GM21576 (cell line): ENCODE measurements around the gene RAPGEF5.

Experiments used
- ATAC-seq: cut with Tn5 transposase; IDR thresholded peaks from one replicate; pipeline ENCODE4 v1.9.1; 2021; ENCODE audit warnings: mild to moderate bottlenecking, moderate library complexity; ENCODE audit not compliant: unreplicated experiment

RAPGEF5 gene

GRCh38 chr7:22270371-22270770 is 86.6 kb downstream of the RAPGEF5 start:
- no peak for ATAC-seq

GRCh38 chr7:22269963-22270362 is 87.0 kb downstream of the RAPGEF5 start:
- ATAC-seq: no peak

DNA sequence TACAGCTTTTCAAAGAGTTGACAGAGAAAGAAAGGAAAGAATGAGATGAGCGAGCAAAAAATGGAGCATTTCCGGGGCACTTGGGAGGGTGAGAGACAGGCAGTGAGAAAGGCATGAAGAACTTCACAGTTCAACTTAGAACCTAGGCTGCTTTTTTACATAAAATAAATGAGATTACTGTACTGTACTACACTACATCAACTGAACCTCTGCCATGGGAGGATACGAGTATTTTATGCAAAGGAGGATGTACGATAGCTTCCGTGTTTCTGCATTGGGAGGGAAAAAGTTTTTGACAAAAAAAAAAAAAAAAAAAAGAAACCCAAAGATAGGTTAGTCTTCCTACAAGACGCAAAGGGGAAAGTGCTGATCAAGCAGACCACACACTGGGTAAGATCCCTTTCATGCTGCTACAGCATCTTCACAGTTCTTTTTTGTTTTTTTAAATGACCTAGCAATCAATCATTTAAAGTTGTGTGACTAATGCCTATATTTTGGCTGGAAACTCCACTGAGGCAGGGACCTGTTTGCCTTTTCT is 88.0 kb downstream of the RAPGEF5 start:
- ATAC-seq: no peak

GRCh38 chr7:22267930-22268615 is 88.9 kb downstream of the RAPGEF5 start:
- no peak for ATAC-seq

DNA sequence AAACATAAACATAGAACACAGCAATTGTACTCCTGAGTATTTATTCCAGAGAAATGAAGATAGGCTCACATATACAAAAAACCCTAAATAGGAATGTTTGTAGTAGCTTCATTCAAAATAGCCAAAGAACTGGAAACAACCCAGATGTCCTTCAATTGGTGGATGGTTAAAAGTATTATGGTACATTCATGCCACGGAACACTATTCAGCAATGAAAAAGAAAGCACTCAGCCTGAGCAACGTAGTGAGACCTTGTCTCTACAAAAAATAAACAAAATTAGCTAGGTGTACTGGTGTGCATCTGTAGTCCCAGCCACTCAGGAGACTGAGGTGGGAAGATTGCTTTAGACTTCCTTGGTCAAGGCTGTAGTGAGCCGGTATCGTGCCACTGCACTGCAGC is 94.4 kb downstream of the RAPGEF5 start:
- ATAC-seq: no peak

DNA sequence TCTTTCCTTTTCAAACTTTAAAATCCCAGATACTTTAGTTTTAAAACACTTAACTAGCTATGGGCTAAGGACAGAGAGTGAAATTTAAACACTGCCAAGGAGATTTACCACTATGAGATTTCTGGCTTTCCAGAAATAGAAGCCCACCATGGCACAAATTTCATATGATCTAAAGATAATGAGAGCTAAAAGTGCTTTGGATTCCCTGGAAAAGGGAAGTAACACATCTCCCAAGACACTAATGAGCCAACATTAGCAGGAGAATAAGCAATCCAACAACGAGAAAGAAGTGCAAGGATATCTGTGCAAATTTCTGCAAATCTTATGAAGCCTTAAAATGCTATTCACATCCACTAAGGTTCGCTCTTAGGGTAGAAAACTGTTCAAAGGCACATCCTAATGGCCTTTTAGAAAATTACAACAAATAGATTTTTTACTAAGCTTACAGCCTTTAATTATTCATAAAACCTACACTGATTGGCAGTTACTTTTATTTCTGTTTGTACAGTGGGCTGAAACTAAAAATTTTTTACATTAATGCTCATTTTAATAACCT is 100.3 kb downstream of the RAPGEF5 start:
- ATAC-seq: no peak

GRCh38 chr7:22255834-22256233 is 101.1 kb downstream of the RAPGEF5 start:
- no peak for ATAC-seq

GRCh38 chr7:22255342-22255741 is 101.6 kb downstream of the RAPGEF5 start:
- no peak for ATAC-seq

DNA sequence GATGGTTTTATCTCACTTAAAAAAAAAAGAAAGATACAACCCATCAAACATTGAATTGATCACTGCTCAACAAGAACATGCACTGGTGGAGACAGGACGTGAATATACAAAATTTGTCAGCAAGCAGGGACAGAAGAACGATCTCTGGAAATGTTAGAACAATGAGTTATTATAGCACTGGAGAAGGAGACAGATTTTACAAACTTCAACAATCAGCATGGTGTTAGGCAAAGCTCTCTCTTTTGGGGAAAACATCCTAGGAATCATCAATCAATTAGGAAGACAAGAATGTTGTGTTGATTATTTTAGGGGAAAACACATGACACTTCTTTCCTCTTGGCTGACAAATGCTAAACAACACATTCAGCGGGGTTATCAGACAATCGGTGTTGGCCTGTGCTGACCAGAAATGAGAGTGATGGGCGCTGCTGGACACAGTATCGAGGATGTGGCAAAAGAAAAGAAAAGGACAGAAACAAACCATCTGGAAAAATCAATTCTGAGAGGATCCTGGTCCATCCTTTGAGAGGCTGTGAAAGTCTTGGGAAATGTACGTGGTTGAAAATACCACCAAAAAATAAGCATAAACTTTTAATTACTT is 103.9 kb downstream of the RAPGEF5 start:
- no peak for ATAC-seq

DNA sequence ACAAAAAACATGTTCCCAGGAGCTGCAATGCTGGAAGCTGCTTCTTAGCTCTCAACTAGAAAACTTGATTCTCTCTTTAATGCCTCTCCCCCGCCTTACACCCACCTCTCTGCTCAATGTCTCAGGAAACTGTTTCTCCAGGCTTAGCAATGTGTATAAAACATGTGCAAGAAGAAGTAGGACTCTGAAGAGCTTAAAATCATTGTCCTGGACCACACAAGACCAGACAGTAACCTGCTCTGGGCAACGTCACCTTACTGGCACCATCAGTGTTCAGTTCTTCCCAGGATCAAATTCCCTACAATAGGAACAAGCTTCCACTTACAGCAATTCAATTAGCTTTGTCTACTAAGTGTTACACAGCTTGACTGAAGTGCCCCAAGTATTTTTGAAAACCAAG is 104.9 kb downstream of the RAPGEF5 start:
- no peak for ATAC-seq

GRCh38 chr7:22251281-22251680 is 105.7 kb downstream of the RAPGEF5 start:
- no peak for ATAC-seq

DNA sequence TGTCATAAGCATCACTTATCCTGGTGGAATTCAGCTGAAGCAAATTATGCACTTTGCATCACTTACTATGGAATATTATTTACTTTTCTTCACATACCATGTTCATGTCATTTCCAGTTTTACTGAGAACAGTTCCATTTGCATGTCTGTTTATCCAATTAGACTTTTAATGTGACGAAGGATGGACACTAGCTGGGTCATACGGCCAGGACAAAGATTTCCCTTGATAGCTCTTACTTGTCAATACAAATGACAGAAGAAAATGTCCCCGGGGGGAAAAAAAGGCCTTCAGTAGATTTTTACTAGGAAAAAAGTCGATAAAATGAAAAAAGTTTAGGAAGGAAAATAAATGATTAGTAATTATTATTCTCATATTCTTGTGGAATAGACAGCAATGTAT is 106.6 kb downstream of the RAPGEF5 start:
- no peak for ATAC-seq

- ATAC-seq: no peak
Measured at GRCh38 chr7:22248111-22248809, 108.7 kb downstream of the RAPGEF5 start.

- no peak for ATAC-seq
Measured at GRCh38 chr7:22241805-22242390, 115.1 kb downstream of the RAPGEF5 start.

DNA sequence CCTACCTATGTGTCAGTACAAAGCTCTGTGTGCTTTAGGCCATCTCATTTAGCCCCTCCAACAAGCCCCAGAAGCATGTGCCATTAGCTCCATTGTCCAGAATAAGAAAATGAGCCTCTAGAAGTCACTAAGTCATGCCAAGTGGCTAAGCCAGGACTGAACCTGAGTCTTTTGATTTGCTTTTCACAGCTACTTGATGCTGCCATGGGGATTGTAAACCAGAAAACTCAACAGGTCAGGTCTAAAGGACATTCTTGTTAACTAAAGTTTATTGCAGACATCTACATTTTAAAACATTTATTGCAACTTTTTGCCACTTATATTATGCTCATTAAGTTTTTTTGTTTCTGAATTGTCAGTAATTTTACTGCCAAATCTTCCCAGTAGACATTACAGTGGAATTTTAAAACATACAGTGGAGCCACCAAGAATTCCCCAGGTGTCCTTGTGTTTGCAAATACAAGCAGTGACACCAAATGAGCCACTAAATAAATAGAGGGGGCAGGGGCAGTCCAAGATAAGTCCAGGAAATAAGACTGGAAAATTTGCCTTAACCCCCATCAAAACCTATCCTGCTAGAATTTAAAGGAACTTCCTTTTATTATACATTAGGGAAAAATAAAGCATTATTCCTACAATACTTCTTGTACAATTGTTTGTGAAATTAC is 115.9 kb downstream of the RAPGEF5 start:
- ATAC-seq: no peak

DNA sequence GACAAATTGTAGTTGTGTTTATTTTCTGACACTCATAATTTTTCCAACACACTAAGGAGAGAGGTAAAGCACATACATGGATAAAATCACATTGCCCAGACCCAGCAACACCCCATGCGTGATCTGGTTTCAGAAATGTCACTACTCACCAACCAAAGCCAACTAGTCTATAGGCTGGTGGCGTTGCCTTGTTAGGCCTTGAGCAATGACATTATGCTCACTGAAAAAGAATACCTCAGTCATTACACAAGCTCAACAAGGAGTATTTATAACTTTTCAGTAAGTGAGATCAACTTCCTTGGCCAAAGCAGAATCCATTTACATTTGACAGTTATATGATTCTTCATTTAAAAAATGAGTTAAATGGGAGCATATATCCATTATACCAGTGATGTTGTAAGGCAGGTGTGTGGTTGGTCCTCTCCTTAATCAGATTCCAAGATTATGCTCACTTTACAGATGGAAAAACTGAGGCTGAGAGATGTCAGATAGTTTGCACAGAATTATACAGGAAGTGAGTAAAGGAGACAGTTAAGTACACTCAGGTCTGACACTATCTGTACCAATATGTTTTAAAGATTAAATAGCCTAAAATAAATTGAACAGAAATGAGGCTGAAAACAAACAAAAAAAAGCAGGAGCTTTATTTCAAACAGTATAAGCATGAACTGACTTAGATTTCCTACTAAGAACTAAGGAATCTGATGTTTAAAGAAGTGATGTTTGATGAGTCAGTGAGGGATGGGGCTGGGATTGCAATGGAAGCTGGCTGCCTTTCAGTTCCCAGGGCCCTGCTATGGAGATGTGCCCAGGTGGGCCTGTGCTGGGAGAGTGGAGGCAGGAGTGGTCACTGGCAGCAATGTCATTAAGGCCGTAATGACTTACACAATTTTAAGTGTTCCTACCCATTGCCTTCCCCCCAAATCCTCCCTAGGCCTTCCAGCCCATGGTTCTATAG is 118.3 kb downstream of the RAPGEF5 start:
- no peak for ATAC-seq

DNA sequence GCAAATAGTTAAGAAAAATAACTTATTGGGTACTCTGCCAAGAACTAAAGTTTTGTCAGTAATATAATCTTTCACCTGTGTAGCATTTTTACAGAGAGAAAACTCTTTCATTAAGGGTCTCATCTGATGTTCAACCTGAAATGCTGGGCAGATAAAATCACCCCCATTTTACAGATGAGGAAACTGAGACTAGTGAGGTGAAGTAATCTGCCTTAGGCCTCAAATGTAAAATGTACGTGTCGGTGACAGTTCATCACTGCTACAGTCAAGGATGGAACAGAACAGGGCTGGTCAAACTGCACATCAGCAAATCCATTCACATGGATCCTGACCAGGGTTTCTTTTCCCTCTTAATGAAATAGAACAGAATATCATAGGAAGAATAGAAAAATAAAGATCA is 121.8 kb downstream of the RAPGEF5 start:
- ATAC-seq: no peak

DNA sequence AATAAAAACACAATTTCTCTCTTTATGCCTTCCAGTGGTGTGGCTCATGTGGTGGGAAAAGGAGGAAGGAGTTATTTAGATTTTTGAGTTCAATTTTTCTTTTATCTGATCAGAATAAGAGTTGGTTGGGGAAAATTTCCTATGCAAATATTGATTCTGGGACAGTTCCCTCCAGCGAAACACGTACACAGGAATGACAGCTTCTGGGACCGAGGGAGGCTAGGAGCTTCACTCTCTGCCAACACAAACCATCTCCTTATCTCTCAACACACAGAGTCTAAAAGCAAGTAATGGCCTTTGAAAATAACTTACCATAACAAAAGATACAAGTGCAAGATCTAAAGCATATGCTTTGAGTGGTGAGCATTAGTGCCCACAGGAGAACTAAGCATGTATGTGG is 122.7 kb downstream of the RAPGEF5 start:
- no peak for ATAC-seq

GRCh38 chr7:22231806-22232205 is 125.1 kb downstream of the RAPGEF5 start:
- ATAC-seq: no peak

GRCh38 chr7:22231141-22231540 is 125.8 kb downstream of the RAPGEF5 start:
- no peak for ATAC-seq
